ENCODE data around the gene OAT.

- no peak for TF ChIP-seq EZH2 (IDR thresholded peaks at IDR 0.05; ENCODE audit: borderline replicate concordance, control insufficient read depth, low read depth, low read length)
- no peak for TF ChIP-seq CTCF (IDR thresholded peaks at IDR 0.05 in 2 of 3, conservative IDR thresholded peaks at IDR 0.05 in 1 of 3; ENCODE audit: control insufficient read depth in 2 of 3, extremely low read depth in 1 of 3, insufficient read depth in 1 of 3, low read depth in 3 of 3, low read length in 3 of 3)
- TF ChIP-seq YY1 (IDR thresholded peaks at IDR 0.05; ENCODE audit: low read depth, low read length): no peak
- TF ChIP-seq POLR2AphosphoS5 (IDR thresholded peaks at IDR 0.05; ENCODE audit: low read length): no peak
- TF ChIP-seq SMAD1 (IDR thresholded peaks at IDR 0.05; ENCODE audit: low read depth, partially characterized antibody): no peak
- TF ChIP-seq NBN (IDR thresholded peaks at IDR 0.05): no peak
- no peak for TF ChIP-seq HSF1 (IDR thresholded peaks at IDR 0.05; ENCODE audit: low read depth, low read length)
- TF ChIP-seq BCL11A (IDR thresholded peaks at IDR 0.05; ENCODE audit: low read depth, low read length): no peak
- TF ChIP-seq HDAC2 (IDR thresholded peaks at IDR 0.05): no peak
- TF ChIP-seq POU2F2 (IDR thresholded peaks at IDR 0.05; ENCODE audit: borderline replicate concordance, low read depth, low read length): no peak
- no peak for TF ChIP-seq TARDBP (IDR thresholded peaks at IDR 0.05; ENCODE audit: borderline replicate concordance)
- no peak for TF ChIP-seq PKNOX1 (IDR thresholded peaks at IDR 0.05)
- TF ChIP-seq TAF1 (IDR thresholded peaks at IDR 0.05; ENCODE audit: borderline replicate concordance, low read depth, low read length): no peak
- no peak for TF ChIP-seq MAX (IDR thresholded peaks at IDR 0.05; ENCODE audit: low read depth, low read length)
These were observed 2.0 kb downstream of the OAT start for GRCh38 chr10:124416733-124417132.

All from GM12878 (cell line).